WI38 (cell line): ENCODE data around the gene CCDC78.

Source experiments
- H3K4me3 ChIP-seq: 2 replicates; pipeline ENCODE4 v1.5.1; 2011; ENCODE audit warnings: low read depth, mild to moderate bottlenecking, control low read depth, low read length
- TF ChIP-seq, protein P1 (sequence below): IDR thresholded peaks from 2 replicates; pipeline ENCODE4 v1.5.1; 2012; ENCODE audit warnings: low read depth, mild to moderate bottlenecking, control low read depth, low read length

CCDC78 gene

GRCh38 chr16:720447-720989 lies 5.7 kb downstream of the CCDC78 start:
- TF ChIP-seq, protein P1, sequence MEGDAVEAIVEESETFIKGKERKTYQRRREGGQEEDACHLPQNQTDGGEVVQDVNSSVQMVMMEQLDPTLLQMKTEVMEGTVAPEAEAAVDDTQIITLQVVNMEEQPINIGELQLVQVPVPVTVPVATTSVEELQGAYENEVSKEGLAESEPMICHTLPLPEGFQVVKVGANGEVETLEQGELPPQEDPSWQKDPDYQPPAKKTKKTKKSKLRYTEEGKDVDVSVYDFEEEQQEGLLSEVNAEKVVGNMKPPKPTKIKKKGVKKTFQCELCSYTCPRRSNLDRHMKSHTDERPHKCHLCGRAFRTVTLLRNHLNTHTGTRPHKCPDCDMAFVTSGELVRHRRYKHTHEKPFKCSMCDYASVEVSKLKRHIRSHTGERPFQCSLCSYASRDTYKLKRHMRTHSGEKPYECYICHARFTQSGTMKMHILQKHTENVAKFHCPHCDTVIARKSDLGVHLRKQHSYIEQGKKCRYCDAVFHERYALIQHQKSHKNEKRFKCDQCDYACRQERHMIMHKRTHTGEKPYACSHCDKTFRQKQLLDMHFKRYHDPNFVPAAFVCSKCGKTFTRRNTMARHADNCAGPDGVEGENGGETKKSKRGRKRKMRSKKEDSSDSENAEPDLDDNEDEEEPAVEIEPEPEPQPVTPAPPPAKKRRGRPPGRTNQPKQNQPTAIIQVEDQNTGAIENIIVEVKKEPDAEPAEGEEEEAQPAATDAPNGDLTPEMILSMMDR: 0 out of 2 replicates have a peak, but pooled peaks have one; percentile 10
- peak overlapping the region; percentile 77 for H3K4me3 ChIP-seq

DNA sequence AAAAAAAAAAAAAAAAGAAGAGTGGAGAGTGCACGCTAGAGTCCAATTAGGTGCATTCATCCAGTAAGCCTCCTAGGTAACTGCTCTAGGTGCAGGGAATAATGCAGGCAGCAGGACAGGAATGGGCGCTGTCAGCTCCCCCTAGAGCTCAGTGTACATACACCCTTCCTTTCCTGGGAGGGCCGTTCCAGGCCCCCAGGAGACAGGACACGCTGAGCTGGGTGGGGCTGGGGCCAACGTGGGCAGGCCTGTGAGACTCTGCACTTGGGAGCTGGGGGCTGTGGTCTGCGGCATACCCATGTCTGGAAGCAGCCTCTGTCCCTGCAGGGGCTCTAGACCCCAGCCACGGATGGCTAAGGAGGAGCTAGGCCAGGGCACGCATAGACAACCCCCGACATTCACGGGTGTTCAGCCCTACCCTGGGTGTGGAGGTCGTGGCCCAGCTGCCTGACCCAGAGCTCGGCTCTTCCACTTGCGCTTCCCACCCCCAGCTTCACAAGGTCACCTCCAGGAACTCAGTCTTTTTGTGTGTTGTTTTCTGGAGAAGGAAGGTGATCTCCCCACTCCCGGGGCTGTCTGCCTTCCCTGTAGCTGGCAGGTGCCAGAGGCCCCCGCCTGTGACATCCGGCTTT lies 6.3 kb downstream of the CCDC78 start:
- H3K4me3 ChIP-seq: peak overlapping the region; percentile 77

GRCh38 chr16:718922-719321 lies 7.3 kb downstream of the CCDC78 start:
- H3K4me3 ChIP-seq: no peak overlapping the region
- TF ChIP-seq, protein P1: no peak

More for the DNA sequence above, 6.3 kb downstream of the CCDC78 start:
- TF ChIP-seq, protein P1: no peak

- TF ChIP-seq, protein P1: no peak
- no peak overlapping the region for H3K4me3 ChIP-seq
These were observed 7.9 kb downstream of the CCDC78 start for GRCh38 chr16:718389-718788.

DNA sequence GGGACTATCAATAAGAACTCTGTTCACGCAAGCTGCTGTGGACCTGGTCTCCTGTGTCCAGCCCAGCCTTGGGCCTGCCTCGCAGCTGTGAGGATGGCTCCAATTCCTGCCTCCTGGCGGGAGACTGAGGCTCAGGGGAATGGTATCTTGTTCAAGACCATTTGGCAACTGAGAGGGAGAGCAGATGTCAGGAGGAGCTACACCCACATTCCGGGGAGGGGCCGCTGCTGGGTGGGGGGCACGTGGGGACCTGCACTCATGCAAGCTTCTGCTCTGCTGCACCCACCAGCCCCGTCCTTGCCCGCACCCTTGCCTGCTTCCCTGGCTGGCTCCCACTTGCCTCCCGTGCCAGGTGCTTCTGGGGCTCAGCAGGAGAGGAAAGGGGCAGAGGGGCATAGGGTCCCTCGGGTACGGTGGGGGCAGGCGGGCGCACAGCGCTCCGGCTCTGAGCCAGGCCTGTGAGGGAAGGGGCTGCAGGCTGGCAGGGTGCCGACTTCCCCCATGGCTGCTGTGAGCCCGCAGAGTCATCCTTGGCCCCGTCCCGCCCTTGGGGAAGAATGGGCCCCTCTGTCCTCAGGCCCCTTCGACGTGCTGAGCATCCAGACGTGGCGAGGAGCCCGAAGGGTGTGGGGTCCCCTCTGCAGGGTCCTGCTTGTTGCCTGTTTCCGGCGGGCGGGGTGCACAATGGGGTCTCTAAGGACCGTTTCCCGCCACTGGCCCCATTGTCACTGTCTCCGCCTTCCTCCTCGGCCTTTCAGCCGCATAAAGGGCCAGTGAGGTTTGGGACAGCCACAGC lies 8.6 kb downstream of the CCDC78 start:
- TF ChIP-seq, protein P1: no peak

DNA sequence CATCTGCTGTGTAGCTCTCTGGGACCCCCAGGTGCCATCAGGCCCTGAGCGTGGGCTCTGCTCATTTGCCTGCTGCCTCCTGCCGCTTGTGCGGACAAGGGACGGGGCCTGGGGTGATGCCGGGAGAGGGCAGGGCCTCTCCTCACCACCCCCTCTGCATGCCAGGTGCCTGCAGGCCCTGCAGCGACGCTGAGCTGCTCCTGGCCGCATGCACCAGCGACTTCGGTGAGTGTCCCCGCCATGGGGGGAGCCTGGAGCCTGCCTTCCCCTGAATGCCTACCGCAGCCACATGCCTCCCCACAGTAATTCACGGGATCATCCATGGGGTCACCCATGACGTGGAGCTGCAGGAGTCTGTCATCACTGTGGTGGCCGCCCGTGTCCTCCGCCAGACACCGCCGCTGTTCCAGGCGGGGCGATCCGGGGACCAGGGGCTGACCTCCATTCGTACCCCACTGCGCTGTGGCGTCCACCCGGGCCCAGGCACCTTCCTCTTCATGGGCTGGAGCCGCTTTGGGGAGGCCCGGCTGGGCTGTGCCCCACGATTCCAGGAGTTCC lies 9.4 kb downstream of the CCDC78 start:
- TF ChIP-seq, protein P1: no peak
- H3K4me3 ChIP-seq: no peak overlapping the region

More for the DNA sequence above, 8.6 kb downstream of the CCDC78 start:
- H3K4me3 ChIP-seq: no peak overlapping the region

DNA sequence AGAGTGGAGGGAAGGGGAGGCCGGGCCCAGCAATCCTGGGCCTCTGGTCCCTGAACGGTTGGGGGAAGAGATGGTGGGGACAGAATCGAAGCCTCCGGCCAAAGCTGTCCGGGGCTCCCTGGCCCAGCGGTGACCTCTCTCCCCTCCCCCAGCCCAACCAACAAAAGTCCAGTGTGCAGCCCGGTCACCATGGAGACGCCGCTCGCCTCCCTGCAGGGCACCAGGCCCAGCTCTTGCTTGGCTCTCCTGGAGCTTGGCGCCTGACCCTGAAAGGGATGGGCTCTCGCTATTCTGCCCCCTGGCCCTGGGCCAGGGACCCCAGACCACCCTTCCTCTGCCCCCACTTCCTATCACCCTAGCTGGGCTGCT lies 10.1 kb downstream of the CCDC78 start:
- TF ChIP-seq, protein P1: no peak
- H3K4me3 ChIP-seq: peak overlapping the region; percentile 63
